Measurements from ENCODE around the gene LGI2.
"Not testable (repeated sequence)": the region's sequence is repeated elsewhere in the genome, so short reads cannot be mapped to it uniquely, and the experiment has no call there.

The LGI2 gene

GRCh38 chr4:25019501-25019900 lies 11.2 kb downstream of the LGI2 start:
- Histone ChIP-seq H3K79me1 (replicated peaks; ENCODE audit: low read length, poor library complexity, severe bottlenecking) (no peaks in the 10 kb centered on the region), H3K4me1 (ENCODE audit: control insufficient read depth, insufficient read depth, low read depth, low read length) (no peaks in the 10 kb centered on the region), H3K36me3 (ENCODE audit: control insufficient read depth in 1 of 2, insufficient read depth in 2 of 2, low read depth in 1 of 2, low read length in 2 of 2) (peaks cover 0 to 25% of the 10 kb centered on the region in 2 experiments), H3K27me3 (ENCODE audit: control insufficient read depth in 1 of 2, insufficient read depth in 1 of 2, low read length in 2 of 2) (peaks cover 0 to 22% of the 10 kb centered on the region in 2 experiments), H3K14ac (ENCODE audit: low read length in 2 of 2) (no peak overlapping the region), H2AK5ac (ENCODE audit: low read length, severe bottlenecking) (no peak overlapping the region), H3K18ac (ENCODE audit: low read depth in 1 of 2, low read length in 2 of 2) (no peak overlapping the region), H2BK120ac (ENCODE audit: low read depth, low read length) (no peak overlapping the region), H2BK12ac (ENCODE audit: low read length in 2 of 2) (no peak overlapping the region), H3K23ac (ENCODE audit: low read length in 2 of 2) (peak overlapping the region in 1 of 2 experiments; percentile 40), H3K27ac (ENCODE audit: low read length, poor library complexity, severe bottlenecking) (no peak overlapping the region), H3K4me2 (ENCODE audit: low read length, poor library complexity, severe bottlenecking) (no peak overlapping the region), H2AFZ (ENCODE audit: low read depth, low read length) (no peak overlapping the region), H3K4me3 (ENCODE audit: insufficient read depth in 1 of 2, low read depth in 1 of 2, low read length in 2 of 2) (no peak overlapping the region), H4K91ac (ENCODE audit: low read length) (no peak overlapping the region), H4K8ac (ENCODE audit: low read length) (no peak overlapping the region), H2BK15ac (ENCODE audit: low read depth, poor library complexity, severe bottlenecking) (no peak overlapping the region), H3K4ac (ENCODE audit: low read depth in 1 of 2, low read length in 2 of 2) (no peak overlapping the region), H3K9ac (ENCODE audit: low read length) (no peak overlapping the region), H3K9me3 (ENCODE audit: control insufficient read depth, low read length) (no peaks in the 10 kb centered on the region), H2BK5ac (ENCODE audit: low read depth, low read length, poor library complexity, severe bottlenecking) (no peak overlapping the region)
- DNase-seq, result no peak
- 82% methylated on average over 2 of the region's 2 CpGs for WGBS

- H3K14ac ChIP-seq (ENCODE audit: low read length in 2 of 2), result no peak overlapping the region
- no peak overlapping the region for H2AK5ac ChIP-seq (ENCODE audit: low read length, severe bottlenecking)
- H4K91ac ChIP-seq (ENCODE audit: low read length), result no peak overlapping the region
- H2BK120ac ChIP-seq (ENCODE audit: low read depth, low read length), result no peak overlapping the region
- WGBS, result 98% methylated on average over 3 of the region's 3 CpGs
- no peak overlapping the region for H3K4ac ChIP-seq (ENCODE audit: low read depth in 1 of 2, low read length in 2 of 2)
- H3K27ac ChIP-seq (ENCODE audit: low read length, poor library complexity, severe bottlenecking), result no peak overlapping the region
- no peak for DNase-seq
- H4K8ac ChIP-seq (ENCODE audit: low read length), result no peak overlapping the region
- H3K18ac ChIP-seq (ENCODE audit: low read depth in 1 of 2, low read length in 2 of 2), result no peak overlapping the region
- no peaks in the 10 kb centered on the region for H3K4me1 ChIP-seq (ENCODE audit: control insufficient read depth, insufficient read depth, low read depth, low read length)
- no peak overlapping the region for H2BK15ac ChIP-seq (ENCODE audit: low read depth, poor library complexity, severe bottlenecking)
- no peak overlapping the region for H3K4me3 ChIP-seq (ENCODE audit: insufficient read depth in 1 of 2, low read depth in 1 of 2, low read length in 2 of 2)
- peaks cover 0 to 34% of the 10 kb centered on the region in 2 experiments for H3K27me3 ChIP-seq (ENCODE audit: control insufficient read depth in 1 of 2, insufficient read depth in 1 of 2, low read length in 2 of 2)
- H3K4me2 ChIP-seq (ENCODE audit: low read length, poor library complexity, severe bottlenecking), result no peak overlapping the region
- H3K23ac ChIP-seq (ENCODE audit: low read length in 2 of 2), result no peak overlapping the region
- no peaks in the 10 kb centered on the region for H3K9me3 ChIP-seq (ENCODE audit: control insufficient read depth, low read length)
- H2AFZ ChIP-seq (ENCODE audit: low read depth, low read length), result no peak overlapping the region
- H3K36me3 ChIP-seq (ENCODE audit: control insufficient read depth in 1 of 2, insufficient read depth in 2 of 2, low read depth in 1 of 2, low read length in 2 of 2), result peaks cover 0 to 13% of the 10 kb centered on the region in 2 experiments
- no peak overlapping the region for H3K9ac ChIP-seq (ENCODE audit: low read length)
- H3K79me1 ChIP-seq (replicated peaks; ENCODE audit: low read length, poor library complexity, severe bottlenecking), result no peaks in the 10 kb centered on the region
- no peak overlapping the region for H2BK5ac ChIP-seq (ENCODE audit: low read depth, low read length, poor library complexity, severe bottlenecking)
- H2BK12ac ChIP-seq (ENCODE audit: low read length in 2 of 2), result no peak overlapping the region
Observed at GRCh38 chr4:25015012-25015411, 15.7 kb downstream of the LGI2 start.

DNA sequence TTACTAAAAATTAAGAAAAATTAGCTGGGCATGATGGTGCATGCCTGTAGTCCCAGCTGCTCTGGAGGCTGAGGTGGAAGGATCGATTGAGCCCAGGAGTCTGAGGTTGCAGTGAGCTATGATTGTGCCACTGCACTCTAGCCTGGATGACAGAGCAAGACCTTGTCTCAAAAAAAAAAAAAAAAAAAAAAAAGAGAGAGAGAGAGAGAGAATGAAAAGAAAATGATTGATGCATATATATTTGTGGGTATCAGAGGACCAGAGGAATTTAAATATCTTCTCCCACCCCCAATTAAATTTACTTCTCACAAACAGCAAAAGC lies 16.1 kb downstream of the LGI2 start:
- Histone ChIP-seq H3K27me3 (ENCODE audit: control insufficient read depth in 1 of 2, insufficient read depth in 1 of 2, low read length in 2 of 2) (peaks cover 0 to 32% of the 10 kb centered on the region in 2 experiments), H3K36me3 (ENCODE audit: control insufficient read depth in 1 of 2, insufficient read depth in 2 of 2, low read depth in 1 of 2, low read length in 2 of 2) (peaks cover 0 to 13% of the 10 kb centered on the region in 2 experiments), H3K9ac (ENCODE audit: low read length) (peak overlapping the region; percentile 70)
- not testable (repeated sequence) for H2BK5ac ChIP-seq (ENCODE audit: low read depth, low read length, poor library complexity, severe bottlenecking); DNase-seq; H3K27ac ChIP-seq (ENCODE audit: low read length, poor library complexity, severe bottlenecking); H2BK120ac ChIP-seq (ENCODE audit: low read depth, low read length); H3K14ac ChIP-seq (ENCODE audit: low read length in 2 of 2); H3K79me1 ChIP-seq (replicated peaks; ENCODE audit: low read length, poor library complexity, severe bottlenecking); H4K8ac ChIP-seq (ENCODE audit: low read length); H3K9me3 ChIP-seq (ENCODE audit: control insufficient read depth, low read length); H4K91ac ChIP-seq (ENCODE audit: low read length); H3K4me2 ChIP-seq (ENCODE audit: low read length, poor library complexity, severe bottlenecking); H2AK5ac ChIP-seq (ENCODE audit: low read length, severe bottlenecking); H3K18ac ChIP-seq (ENCODE audit: low read depth in 1 of 2, low read length in 2 of 2); H2AFZ ChIP-seq (ENCODE audit: low read depth, low read length); H3K23ac ChIP-seq (ENCODE audit: low read length in 2 of 2); H3K4ac ChIP-seq (ENCODE audit: low read depth in 1 of 2, low read length in 2 of 2); H2BK15ac ChIP-seq (ENCODE audit: low read depth, poor library complexity, severe bottlenecking); H3K4me1 ChIP-seq (ENCODE audit: control insufficient read depth, insufficient read depth, low read depth, low read length); H3K4me3 ChIP-seq (ENCODE audit: insufficient read depth in 1 of 2, low read depth in 1 of 2, low read length in 2 of 2); H2BK12ac ChIP-seq (ENCODE audit: low read length in 2 of 2)
- WGBS, result 76% methylated on average over 1 of the region's 1 CpG

DNA sequence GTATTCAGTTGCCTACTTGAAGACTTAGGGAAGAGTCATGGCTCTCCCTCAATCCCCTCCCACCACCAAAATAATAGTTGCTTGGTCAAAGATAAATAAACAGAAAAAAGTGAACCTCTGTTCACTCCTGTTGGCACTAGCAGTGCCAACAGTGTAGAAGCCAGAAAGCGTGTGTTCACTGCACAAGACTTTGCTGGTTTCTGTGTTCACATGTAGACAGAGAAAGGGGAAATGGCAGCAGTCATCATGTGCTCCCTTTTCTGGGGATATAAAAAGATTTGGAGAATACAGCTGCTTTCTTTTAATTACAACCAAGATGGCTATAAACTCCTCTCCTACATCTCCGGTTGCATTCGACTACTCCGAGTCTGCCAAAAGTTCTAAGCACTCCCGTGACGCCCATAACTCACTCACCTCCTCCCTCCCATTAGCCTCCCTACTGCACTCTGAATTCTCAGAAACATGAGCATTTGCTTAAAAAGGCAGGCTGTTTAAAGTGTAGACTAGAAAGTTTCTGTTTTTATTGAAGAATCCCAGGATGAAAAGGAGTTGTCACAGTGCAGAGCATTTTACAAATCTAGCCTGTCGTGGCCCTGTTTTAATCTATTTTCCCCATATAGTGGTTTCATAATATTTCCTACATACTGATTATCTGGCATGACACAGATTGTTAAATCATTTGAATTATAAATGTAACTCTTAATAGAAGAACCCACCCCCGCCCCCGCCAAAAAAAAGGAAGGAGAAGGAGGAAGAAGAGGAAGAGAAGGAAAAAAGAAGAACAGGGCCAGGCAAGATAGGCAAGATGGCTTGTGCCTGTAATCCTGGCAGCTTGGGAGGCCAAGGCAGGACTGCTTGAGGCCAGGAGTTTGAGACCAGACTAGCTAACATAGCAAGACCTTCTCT lies 16.7 kb downstream of the LGI2 start:
- WGBS, result 71% methylated on average over 8 of the region's 9 CpGs
- Histone ChIP-seq H3K14ac (ENCODE audit: low read length in 2 of 2) (no peak overlapping the region), H2BK15ac (ENCODE audit: low read depth, poor library complexity, severe bottlenecking) (no peak overlapping the region), H2BK5ac (ENCODE audit: low read depth, low read length, poor library complexity, severe bottlenecking) (no peak overlapping the region), H4K8ac (ENCODE audit: low read length) (no peak overlapping the region), H3K27me3 (ENCODE audit: control insufficient read depth in 1 of 2, insufficient read depth in 1 of 2, low read length in 2 of 2) (peaks cover 0 to 31% of the 10 kb centered on the region in 2 experiments), H2BK12ac (ENCODE audit: low read length in 2 of 2) (no peak overlapping the region), H2AFZ (ENCODE audit: low read depth, low read length) (no peak overlapping the region), H3K4ac (ENCODE audit: low read depth in 1 of 2, low read length in 2 of 2) (no peak overlapping the region), H2BK120ac (ENCODE audit: low read depth, low read length) (no peak overlapping the region), H3K4me2 (ENCODE audit: low read length, poor library complexity, severe bottlenecking) (no peak overlapping the region), H3K9me3 (ENCODE audit: control insufficient read depth, low read length) (no peaks in the 10 kb centered on the region), H3K79me1 (replicated peaks; ENCODE audit: low read length, poor library complexity, severe bottlenecking) (no peaks in the 10 kb centered on the region), H3K18ac (ENCODE audit: low read depth in 1 of 2, low read length in 2 of 2) (no peak overlapping the region), H3K23ac (ENCODE audit: low read length in 2 of 2) (no peak overlapping the region), H3K36me3 (ENCODE audit: control insufficient read depth in 1 of 2, insufficient read depth in 2 of 2, low read depth in 1 of 2, low read length in 2 of 2) (peaks cover 0 to 12% of the 10 kb centered on the region in 2 experiments), H3K4me1 (ENCODE audit: control insufficient read depth, insufficient read depth, low read depth, low read length) (no peaks in the 10 kb centered on the region), H2AK5ac (ENCODE audit: low read length, severe bottlenecking) (no peak overlapping the region), H3K27ac (ENCODE audit: low read length, poor library complexity, severe bottlenecking) (no peak overlapping the region), H4K91ac (ENCODE audit: low read length) (no peak overlapping the region), H3K9ac (ENCODE audit: low read length) (peak overlapping the region; percentile 70), H3K4me3 (ENCODE audit: insufficient read depth in 1 of 2, low read depth in 1 of 2, low read length in 2 of 2) (no peak overlapping the region)
- no peak for DNase-seq
